NCI-H146 treated with DMSO at 0.1 percent for 48 hours (cell line): ENCODE results near the gene C11orf21.

Source experiments
- DNase-seq: peaks from one replicate; lab custom pipeline; 2025; ENCODE audit not compliant: unreplicated experiment; lab: John Stamatoyannopoulos, UW

The C11orf21 gene

DNA sequence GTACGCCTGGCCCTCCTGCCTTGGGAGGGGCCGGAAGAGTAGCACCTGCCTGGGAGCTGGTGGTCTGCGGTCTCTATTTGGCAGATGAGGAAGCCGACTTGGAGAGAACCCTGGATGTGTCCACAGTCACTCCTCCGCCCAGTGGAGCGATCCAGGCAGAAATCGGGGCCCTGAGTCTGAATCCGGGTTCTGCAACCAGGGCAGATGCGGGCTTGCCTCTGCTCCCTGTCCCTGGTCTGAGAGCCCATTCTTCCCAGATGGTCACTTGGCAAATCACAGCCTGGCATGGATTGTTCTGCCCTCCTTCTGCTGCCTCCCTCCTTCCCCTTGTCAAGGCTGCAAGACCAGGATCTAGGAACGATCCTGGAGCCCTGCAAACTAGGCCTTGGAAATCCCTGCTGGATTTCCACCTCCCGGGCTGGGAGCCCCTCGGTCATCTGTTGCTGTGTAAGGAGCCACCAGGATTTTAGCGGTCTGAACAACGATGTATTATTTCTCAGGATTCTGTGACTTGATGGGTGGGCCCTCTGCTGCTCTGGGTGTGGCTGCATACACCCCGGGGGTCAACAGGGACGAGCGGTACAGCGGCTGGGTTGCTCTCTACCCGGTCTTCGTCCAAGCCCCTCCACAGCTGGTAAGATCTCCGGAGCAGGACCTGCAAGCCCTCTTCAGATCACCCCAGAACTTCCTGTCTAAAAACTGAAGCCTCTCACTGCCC is 29.3 kb downstream of the C11orf21 start:
- DNase-seq: no peak

DNA sequence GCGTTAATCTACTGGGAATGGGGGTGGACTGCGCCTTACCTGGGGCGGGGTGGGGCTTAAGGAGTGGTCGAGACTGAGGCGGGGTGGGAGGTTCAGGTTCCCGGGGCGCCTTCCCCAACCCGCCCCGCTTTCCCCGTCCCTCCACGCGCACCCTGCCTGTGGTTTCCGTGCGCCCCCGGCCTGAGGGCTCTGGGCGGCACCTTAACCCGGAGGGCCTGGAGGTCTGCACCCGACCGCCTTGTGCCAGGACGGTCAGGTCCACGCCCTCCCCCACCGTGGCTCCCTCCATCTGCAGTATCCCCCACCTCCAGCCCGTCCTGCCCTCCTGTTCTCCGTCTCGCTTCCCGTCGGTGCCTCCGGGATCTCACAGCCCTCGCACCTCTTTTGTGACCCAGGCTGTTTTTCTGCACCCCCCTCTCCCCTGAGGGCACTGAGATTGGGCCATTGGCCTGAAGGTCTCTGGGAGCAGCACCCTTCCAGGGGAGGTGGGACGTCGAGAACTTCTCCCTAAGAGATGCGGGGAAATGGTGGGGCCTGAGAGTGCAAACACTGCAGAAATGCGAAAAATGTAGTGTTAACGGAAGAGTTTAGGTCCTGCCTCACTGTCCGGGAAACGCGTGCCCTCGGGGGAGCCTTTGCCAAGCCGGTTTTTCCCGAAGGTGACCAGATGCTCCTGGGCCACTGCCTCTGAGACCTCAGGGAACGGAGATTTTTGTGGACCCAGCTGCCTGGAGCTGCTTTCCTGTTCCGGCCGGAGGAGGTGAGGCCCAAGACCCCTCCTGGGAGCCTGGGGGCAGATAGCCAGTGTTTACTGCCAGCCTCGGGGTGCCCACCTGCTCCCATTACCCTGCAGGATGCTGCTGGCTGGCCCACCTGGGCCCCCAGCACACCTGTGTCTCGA is 30.1 kb downstream of the C11orf21 start:
- peak; percentile 10 for DNase-seq

DNA sequence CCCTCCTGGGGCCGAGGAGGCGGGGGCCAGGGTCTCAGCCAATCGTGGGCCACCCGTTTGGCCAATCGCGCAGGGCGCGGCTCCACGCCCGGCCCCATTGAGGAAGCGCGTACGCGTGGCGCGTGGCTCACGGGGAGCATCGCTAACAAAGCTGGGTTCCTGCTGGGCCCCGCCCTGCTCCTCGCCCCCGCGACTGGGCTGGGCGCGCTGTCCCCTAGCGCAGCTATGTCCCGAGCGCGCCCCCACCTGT is 30.7 kb downstream of the C11orf21 start:
- no peak for DNase-seq

DNA sequence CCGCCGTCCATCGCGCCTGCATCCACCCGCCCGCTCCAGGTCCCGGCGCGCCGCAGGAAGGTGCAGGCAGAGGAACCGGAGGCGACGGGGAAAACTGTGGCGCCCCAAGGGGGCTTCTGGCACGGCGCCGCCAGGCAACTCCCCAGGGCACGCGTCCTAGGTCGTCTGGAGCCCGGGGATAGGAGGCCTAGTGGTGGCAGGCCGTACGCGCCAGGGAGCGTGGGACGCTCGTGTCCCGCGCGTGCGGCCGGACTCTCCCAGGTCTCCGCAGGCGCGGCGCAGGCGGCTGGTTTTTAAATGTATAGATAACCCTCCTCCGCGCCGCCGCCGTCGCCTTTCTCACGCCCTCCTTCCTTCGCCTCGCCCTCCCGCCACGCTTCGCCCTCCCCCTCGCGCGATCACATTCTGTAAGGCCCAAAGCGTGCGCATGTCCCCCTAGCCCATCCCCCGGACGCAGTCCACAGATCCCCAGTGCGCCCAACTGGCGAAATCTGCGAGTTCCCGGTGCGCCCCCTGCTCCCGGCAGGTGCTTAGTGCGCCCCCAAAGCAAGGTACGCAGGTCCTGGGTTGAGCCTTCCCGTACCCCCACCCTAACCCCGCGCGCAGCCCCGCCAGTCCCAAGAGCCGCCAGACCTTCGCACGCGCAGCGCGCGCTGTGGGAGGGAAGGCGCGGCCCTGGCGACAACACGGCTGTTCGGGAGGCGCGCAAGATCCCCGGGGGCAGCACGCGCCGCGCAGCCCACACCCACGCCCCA is 31.2 kb downstream of the C11orf21 start, which contains the start of gene ASCL2:
TSS of gene ASCL2 (minus strand) at position 267 of the 755 bp plus-strand sequence. CDS start at position 11, 256 bp downstream.
- no peak for DNase-seq

DNA sequence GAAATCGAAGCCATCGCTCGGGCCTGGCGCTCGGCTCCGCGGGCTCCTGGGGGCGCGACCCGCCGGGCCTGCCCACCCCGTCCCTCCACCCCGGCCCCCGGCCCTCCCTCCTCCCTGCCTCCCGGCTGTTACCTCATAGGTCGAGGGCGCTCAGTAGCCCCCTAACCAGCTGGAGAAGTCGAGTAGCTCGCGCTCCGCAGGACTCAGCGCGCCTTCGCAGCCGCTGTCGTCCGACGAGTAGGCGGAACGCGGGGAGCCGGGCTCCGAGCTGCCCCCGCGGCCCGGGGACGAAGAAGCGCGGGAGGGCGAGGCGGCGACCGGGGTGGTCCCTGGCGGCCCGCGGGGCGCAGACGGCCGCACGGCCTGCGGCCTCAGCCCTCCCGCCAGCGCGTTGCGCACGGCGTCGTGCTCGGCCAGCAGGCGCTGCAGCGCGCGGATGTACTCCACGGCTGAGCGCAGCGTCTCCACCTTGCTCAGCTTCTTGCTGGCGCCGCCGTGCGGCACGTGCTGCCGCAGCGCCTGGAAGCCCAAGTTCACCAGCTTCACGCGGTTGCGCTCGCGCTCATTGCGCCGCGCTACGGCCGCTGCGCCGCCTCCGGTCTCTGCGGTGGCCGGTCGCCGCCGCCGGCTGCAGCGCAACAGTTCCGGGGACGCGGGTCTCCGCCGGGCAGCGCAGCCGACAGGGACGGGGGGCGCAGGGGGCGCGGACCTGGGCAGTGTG is 32.0 kb downstream of the C11orf21 start:
- no peak for DNase-seq

DNA sequence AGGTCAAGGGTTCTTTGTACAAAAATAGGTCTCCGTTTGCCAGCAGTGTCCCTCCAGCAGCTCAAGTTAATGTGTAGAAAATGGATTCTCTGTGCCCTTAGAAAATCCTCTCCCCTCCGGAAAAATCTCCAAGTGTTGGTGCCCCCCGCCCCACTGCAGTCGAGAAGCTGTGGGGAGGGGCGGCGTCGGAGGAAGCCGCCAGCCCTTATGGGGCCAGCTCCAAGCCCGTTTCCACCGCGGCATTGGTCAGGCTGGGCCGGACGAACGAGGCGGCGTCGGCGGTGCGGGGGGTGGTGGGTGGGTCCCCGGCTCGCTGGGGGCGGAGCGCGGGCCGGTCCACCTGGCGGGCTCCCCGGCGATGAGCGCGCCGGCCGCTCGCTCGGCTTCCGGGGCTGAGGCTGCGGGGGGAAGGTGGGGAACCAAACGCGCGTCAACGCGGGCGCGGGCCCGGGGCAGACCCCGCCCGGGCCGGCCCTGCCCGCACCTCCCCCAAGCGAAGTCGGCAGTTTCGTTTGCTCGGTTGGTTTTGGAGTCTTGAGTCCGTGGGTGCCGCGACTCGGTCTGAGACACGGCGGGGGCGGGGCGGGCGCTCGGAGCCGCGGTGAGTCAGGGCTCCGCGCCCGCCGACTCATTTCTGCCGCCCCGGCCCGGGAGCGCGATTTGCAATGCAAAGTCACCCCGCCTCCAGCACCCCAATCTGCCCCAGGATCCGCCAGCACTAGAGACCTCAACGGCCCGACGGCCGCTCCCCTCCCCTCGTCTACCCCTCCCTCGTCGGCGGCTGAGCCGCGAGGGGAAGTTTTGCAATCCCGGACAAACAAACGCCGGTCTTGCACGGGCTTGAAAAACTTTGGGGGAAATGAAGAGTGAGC is 32.8 kb downstream of the C11orf21 start:
- DNase-seq: no peak

DNA sequence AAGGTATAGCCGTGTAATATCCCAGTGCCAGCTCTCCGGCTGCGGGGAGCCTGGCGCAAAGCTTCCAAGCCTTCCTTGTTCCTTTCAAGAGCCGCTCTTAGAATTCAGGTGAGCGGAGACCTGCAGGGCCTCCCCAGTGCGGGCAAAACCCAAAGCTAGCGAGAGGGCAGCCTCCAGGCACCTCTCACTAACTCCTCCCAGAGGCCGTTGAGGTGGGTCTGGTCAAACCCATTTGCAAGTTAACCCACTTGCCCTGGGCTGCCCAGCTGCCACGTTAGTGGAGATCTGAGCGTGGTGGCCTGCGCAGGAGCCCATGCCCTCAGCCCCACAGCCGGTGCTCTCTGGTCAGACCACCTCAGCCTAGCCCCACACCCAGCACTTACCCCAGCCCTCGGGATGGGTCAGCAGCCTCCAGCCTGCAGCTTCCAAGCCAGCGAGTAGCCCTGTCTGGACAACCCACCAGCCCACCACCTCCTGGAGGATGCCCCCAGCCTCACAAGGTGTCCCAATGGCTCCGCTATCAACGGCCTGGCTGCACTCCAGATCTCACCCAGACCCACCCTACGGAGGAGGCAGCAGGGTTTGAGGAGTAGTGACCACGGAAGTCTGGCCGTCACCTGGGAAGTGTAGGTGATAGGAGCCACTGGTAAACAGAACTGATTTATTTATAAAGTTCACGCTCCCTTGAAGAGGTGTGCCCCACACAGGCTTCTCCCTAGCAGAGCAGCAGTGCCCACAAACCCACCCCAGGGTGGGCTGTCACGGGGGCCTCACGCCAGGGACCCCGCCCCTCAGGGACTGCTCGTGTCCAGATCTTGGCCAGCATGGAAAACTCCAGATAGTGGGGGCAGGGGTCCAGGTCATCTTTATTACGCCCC is 33.6 kb downstream of the C11orf21 start:
- DNase-seq: no peak

DNA sequence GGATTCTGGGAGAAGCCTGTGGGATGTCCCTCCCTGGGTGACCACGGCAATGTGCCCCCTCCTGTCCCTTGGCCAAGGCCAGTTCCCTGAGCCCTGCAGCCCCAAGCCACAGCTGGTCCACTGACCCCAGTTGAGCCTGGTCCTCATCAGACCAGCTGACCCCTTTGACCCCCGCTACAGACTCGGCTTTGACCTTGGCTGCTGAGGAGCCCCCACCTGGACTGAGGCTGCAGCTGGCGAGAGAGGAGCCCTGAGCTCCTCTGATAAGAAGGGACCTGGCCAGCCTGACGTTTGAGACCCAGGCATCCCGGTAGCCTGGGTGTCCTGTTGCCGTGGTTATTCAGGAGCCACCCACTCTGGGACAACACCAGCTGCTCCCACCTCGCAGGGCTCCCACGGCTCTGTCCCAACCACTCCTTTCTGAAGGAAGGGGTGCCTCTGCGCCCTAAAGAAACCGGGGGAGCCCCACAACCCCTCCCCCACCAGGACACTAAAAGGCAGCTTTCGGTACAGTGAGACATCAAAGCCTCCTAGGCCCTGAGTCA is 34.3 kb downstream of the C11orf21 start:
- DNase-seq: no peak

DNA sequence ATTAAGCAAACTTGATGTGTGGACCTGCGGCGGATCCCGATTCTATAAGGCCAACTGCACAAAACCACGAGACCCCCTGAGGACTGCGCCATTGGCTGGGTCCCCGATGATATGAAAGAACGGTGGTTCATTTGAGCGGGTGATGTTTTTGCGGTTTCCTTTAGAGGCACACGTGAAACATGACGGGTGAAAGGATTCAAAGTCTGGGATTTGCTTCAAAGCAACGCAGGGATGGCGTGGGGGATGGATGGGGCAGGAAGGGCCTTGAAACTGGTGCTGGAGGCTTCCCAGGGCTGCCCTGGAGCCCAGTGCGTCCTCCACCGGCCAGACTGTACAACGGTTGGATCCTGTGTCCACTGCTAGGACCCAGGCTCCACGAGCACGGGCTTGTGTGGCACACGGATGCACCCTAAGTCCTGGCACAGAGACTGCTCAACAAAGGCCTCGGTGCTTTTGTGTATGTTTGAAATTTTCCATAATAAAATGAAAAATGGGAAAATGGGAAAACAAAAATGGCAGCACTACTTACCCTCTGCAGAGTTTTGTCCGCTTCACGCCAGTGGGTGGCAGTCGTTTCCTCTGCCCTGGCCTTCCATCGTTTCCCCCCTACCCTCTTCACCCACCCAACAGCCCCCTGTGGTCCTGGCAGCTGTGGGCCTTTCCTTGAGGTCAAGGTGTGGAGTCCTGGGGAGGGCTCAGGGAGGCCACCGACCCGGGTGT is 35.0 kb downstream of the C11orf21 start:
- DNase-seq: no peak

DNA sequence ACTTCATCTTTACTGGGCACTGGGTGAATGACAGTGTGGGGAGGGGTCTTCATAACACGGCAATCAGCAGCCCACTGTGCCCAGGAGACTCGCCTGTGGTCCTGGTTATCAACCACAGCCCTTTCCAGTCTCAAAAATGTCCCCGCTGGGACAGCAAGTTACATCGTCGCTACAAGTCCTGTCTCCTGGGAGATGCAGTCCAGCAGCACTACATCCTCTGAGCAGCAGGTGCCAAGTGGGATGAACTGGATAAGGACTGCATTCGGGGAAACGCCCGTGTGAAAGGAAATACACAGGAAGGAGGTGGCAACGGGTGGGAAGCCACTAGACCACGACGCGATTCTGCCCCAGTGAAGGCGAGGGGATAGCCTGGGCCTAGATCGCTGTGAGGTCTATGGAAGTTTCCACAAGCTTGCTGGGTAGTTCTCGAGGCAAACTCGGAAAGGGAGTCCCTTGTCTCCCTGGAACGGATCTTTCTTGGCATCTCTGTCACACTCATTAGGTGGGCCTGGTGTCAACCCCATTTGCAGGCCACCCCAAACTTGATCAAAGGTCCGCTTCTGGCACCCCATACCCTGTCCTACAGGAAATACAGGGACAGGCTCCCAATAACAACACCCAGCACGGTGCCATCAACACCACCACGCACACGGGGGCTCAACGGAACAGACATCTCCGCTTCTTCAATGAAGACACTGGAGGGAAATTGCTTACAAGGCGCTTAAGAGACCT is 35.7 kb downstream of the C11orf21 start:
- no peak for DNase-seq

DNA sequence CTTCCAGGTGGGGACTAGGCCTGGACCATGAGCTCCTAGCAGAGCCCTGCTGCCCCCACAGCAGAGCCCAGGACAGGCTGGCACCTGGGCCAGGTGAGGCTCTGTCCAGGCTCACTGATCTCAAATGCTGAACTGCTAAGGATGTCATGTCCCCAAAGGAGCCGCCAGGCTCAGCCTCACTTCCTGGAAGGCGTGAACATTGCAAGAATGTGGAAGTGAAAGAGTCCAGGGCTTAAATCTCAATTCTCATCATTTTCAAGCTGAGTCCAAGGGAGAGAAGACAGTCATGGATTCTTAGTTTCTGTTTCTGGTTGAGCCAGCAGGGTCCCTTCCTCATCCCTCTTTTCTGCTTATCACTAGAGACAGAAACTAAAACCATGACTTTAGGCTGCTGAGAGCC is 36.3 kb downstream of the C11orf21 start:
- DNase-seq: no peak

DNA sequence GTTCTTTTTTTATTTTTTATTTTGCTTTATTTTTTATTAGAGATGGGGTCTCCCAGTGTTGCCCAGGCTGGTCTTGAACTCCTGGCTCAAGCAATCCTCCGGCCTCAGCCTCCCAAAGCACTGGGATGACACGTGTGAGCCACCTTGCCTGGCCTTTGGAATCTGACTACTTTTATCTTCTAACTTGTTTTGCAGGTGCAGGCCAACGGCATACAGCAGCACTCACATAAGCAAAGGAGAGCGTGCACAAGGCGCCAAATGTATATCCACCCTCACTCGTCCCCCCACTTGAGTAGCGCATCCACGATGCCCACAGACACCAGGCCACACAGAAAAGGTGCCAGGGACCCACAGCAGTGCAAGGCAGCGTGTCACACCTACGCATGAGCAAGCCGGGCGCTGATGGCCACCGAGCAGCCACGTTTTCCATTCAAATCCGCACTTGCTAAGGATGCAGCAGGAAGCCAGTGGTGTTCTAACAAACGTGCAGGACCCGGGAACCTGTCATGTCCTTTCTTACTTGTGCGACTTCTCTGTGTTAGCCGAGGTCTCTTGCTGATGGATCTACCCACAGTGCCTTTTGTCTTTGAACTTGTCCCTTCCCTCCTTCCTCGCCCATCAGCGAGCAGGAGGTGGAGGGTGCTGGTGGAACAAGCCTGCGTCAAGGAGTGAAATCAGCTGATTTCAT is 37.2 kb downstream of the C11orf21 start:
- no peak for DNase-seq

DNA sequence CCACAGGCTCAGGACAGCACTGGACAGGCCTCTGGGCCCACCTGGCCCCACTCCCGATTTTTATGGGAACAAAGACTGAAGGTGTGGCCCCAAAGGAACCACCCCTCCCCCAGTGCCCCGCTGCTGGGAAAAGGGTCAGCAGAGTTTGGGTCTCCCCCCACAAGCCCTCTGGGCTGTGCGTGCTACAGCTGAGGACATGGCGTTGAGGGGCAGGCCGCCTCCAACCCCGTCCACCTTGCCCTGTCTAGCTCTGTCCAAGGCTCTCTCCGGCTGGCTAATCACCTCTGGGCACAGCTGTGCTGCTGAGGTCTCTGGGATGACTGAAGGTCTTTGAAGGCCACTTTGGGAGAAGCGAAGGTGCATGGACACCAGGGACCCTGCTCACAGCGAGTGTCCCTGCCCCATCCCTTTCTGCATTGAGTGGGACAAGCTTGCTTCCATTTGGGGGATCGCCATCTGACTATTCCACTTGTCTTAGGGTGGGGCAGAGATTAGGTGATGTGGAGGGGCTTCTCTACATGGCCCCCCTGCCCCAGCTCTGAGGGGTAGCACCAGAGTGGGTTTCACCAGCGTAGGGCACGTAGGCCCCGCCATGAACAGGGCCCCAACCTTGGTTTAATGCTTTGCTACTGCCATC is 37.9 kb downstream of the C11orf21 start:
- DNase-seq: no peak

DNA sequence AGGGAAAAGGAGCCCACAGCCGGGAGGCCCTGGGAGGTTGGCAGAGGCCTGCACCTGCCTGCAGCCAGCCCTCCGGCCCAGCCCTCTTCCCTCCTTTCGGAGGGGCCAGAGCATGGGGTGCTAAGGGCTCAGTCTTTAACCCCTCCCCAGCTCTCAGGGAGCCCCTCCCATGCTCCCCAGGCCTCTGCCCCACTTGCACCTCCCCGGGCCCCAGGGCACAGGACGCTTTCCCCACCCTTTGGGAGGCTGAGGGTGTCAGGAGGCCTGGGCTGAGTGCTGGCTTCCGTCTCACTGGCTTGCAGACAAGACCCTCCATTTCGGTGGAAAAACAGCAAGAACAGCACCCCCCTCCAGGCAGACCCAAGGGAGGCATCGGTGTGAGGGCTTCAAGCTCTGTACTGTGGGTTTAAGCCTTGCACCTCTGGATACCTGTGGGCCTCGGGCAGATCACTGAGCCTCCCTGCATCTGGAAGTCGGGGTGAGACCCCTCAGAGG is 38.6 kb downstream of the C11orf21 start:
- DNase-seq: no peak

DNA sequence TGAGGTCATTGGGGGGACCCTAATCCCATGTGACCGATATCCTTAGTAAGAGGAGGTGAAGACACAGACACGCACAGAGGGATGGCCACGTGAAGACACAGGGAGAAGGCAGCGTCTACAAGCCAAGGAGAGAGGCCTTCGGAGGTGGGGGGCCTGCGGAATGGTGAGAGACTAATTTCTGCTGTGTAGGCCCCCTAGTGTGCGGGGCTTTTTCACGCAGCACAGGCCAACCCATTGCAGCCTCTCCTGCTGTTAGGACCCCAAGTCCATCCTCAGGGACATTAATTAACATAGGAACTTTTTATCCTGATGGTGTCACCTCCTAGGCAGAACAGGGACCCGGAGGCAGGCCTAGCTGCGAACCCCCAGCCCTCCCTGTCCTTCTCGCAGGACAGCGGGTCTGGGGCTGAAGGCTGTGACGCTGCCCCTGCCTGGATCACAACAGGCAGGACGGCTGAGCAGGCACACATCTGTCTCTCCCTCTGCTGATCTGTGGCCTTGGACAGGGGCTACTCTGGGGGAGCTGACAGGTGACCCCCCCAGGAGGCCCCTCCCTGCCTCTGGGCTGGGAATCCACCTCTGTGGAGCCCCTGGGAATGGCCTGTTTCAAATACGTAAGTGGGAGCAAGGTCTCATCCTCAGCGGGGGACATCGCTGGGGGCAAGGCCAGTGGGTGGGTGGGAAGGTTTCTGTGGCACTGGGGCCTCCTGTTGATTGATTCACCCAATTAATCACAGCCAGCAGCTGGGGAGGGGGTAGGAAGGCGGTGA is 39.2 kb downstream of the C11orf21 start:
- DNase-seq: no peak
